Left ventricle myocardium inferior (tissue), 1 donor: ENCODE measurements around the gene SLC40A1. TPM values are rescaled to one million over a fixed set of nuclear protein-coding genes. Genes with fewer than 3 reads are reported as not detected.

Experiments
- DNase-seq: peaks from one replicate; pipeline ENCODE4 v3.0.0-alpha.2; 2020
- H3K27ac ChIP-seq: fragments of 200-600 bp; replicated peaks from 2 replicates; pipeline ENCODE4 v1.8.0; 2021
- H3K27me3 ChIP-seq: fragments of 200-600 bp; 2 replicates; pipeline ENCODE4 v1.8.0; 2021; ENCODE audit warnings: low read depth
- H3K36me3 ChIP-seq: fragments of 200-600 bp; 2 replicates; pipeline ENCODE4 v1.8.0; 2021
- H3K4me1 ChIP-seq: fragments of 200-600 bp; 2 replicates; pipeline ENCODE4 v1.8.0; 2021
- H3K4me3 ChIP-seq: fragments of 200-600 bp; 2 replicates; pipeline ENCODE4 v1.8.0; 2021; ENCODE audit warnings: mild to moderate bottlenecking, moderate library complexity
- H3K9me3 ChIP-seq: fragments of 200-600 bp; replicated peaks from 2 replicates; pipeline ENCODE4 v1.8.0; 2021
- intact Hi-C: fragments of 100-400 bp; cut with micrococcal nuclease; formaldehyde crosslinking; loops from one replicate; pipeline ENCODE4 v1.11.0; 2022
- total RNA-seq: library from RNA; stranded (reverse); fragmentation: NEBNext Ultra II Directional; extraction: Animal tissue kit (Norgen Biotek cat#: 25700); gene quantifications from one replicate; pipeline ENCODE4 v1.2.1, GENCODE V29; 2021
- TF ChIP-seq, protein P1 (sequence below): fragments of 200-600 bp; IDR thresholded peaks from 2 replicates; pipeline ENCODE4 v1.8.0; 2021; ENCODE audit warnings: antibody characterized with exemption, mild to moderate bottlenecking, borderline replicate concordance
- donor health status: DM: no; HTN: yes; CAD: no; lungs with severe emphysema.

SLC40A1 gene
- total RNA-seq, 1 donor from 2014 or later = 44.0 TPM

- intact Hi-C loops = no loop called here
- no peaks in the 10 kb centered on the region for H3K9me3 ChIP-seq
- H3K36me3 ChIP-seq = no peaks in the 10 kb centered on the region
- H3K4me3 ChIP-seq = no peak overlapping the region
- peaks cover 25% of the 10 kb centered on the region for H3K4me1 ChIP-seq
- peak overlapping the region; percentile 41 for H3K27ac ChIP-seq
- DNase-seq = no peak
- TF ChIP-seq, protein P1, sequence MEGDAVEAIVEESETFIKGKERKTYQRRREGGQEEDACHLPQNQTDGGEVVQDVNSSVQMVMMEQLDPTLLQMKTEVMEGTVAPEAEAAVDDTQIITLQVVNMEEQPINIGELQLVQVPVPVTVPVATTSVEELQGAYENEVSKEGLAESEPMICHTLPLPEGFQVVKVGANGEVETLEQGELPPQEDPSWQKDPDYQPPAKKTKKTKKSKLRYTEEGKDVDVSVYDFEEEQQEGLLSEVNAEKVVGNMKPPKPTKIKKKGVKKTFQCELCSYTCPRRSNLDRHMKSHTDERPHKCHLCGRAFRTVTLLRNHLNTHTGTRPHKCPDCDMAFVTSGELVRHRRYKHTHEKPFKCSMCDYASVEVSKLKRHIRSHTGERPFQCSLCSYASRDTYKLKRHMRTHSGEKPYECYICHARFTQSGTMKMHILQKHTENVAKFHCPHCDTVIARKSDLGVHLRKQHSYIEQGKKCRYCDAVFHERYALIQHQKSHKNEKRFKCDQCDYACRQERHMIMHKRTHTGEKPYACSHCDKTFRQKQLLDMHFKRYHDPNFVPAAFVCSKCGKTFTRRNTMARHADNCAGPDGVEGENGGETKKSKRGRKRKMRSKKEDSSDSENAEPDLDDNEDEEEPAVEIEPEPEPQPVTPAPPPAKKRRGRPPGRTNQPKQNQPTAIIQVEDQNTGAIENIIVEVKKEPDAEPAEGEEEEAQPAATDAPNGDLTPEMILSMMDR = no peak
- H3K27me3 ChIP-seq = no peaks in the 10 kb centered on the region
These were observed 58.7 kb downstream of the SLC40A1 start for GRCh38 chr2:189521699-189522434.

- H3K9me3 ChIP-seq = no peaks in the 10 kb centered on the region
- DNase-seq = no peak
- no peak overlapping the region for H3K4me3 ChIP-seq
- no peak overlapping the region for H3K27ac ChIP-seq
- intact Hi-C loops = no loop called here
- H3K36me3 ChIP-seq = no peaks in the 10 kb centered on the region
- H3K4me1 ChIP-seq = peaks cover 25% of the 10 kb centered on the region
- no peaks in the 10 kb centered on the region for H3K27me3 ChIP-seq
- TF ChIP-seq, protein P1 = no peak
These were observed 60.8 kb downstream of the SLC40A1 start for GRCh38 chr2:189519631-189520387.

- TF ChIP-seq, protein P1 = no peak
- H3K27ac ChIP-seq = no peak overlapping the region
- no peak overlapping the region for H3K4me3 ChIP-seq
- intact Hi-C loops = no loop called here
- H3K36me3 ChIP-seq = no peaks in the 10 kb centered on the region
- H3K27me3 ChIP-seq = no peaks in the 10 kb centered on the region
- DNase-seq = no peak
- H3K4me1 ChIP-seq = peaks cover 20% of the 10 kb centered on the region
- no peaks in the 10 kb centered on the region for H3K9me3 ChIP-seq
These were observed 62.6 kb downstream of the SLC40A1 start for GRCh38 chr2:189517847-189518535.

DNA sequence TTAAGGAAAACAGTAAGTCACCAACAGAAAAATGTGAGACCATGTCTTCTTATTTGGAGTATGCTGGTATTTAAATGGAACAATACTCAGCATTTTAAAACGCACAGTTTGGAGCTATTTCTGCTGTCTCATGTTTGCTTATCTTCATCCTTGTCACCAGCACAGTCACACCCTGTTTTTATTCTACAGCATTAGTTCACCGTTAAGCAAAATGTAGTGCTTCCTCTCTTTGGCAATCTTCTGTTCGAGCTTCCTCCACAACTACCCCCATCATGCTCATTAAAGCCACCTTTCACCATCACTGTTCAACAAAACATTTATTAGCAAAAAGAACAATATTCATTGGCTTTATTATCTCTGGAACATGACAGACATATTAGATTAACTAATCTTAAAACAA, 64.0 kb downstream of the SLC40A1 start:
- no peaks in the 10 kb centered on the region for H3K36me3 ChIP-seq
- H3K27ac ChIP-seq = no peak overlapping the region
- intact Hi-C loops = no loop called here

DNA sequence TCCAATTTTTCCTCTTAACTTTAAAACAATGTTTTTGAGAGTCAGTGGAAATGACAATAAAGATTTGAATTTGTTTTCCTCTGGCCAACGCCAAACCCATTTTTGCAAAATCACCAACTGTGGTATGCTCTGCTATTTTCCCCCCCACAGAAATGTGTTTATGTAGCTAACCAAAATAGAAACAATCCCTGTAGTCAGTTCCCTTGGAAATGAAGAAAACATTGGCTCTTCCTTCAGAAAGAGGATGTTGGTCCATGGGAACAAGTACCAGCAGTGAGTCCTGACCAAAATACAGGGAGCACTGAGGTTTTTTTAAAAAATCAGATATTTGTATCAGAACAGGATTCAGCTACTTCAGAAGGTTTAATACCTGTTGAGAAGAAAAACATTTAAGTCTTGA, 65.3 kb downstream of the SLC40A1 start:
- H3K36me3 ChIP-seq = no peaks in the 10 kb centered on the region
- peaks cover 5% of the 10 kb centered on the region for H3K4me1 ChIP-seq
- TF ChIP-seq, protein P1 = no peak
- H3K4me3 ChIP-seq = no peak overlapping the region
- no peaks in the 10 kb centered on the region for H3K27me3 ChIP-seq
- H3K27ac ChIP-seq = no peak overlapping the region
- intact Hi-C loops = no loop called here
- no peaks in the 10 kb centered on the region for H3K9me3 ChIP-seq
- no peak for DNase-seq

More for the DNA sequence above, 64.0 kb downstream of the SLC40A1 start:
- H3K27me3 ChIP-seq = no peaks in the 10 kb centered on the region
- DNase-seq = no peak
- TF ChIP-seq, protein P1 = no peak
- H3K4me1 ChIP-seq = peaks cover 6% of the 10 kb centered on the region
- no peaks in the 10 kb centered on the region for H3K9me3 ChIP-seq
- H3K4me3 ChIP-seq = no peak overlapping the region
